Breast epithelium (tissue), 4 donors: Measurements from ENCODE around the gene ATAD3B. TPM values are rescaled to one million over a fixed set of nuclear protein-coding genes. Genes with fewer than 3 reads are reported as not detected.
"Not testable (repeated sequence)": the region's sequence is repeated elsewhere in the genome, so short reads cannot be mapped to it uniquely, and the experiment has no call there.

Experiments
- DNase-seq, 2 donors: peaks; one replicate each; pipeline ENCODE4 v3.0.0-alpha.2; 2019; ENCODE audit warnings: low spot score in 2 of 2
- H3K27ac ChIP-seq, 2 donors: fragments of 200-600 bp; sonication (generic) in 1 of 2; one replicate each; pipeline ENCODE4 v1.5.1; 2016 to 2019; ENCODE audit warnings: mild to moderate bottlenecking in 1 of 2
- H3K27me3 ChIP-seq, 2 donors: fragments of 200-600 bp; sonication (generic) in 1 of 2; one replicate each; pipeline versions ENCODE4 v1.5.1 to v1.6.0; 2017 to 2019; ENCODE audit warnings: control low read depth in 1 of 2, mild to moderate bottlenecking in 1 of 2
- H3K36me3 ChIP-seq: fragments of 200-600 bp; one replicate; pipeline ENCODE4 v1.5.1; 2019
- H3K4me1 ChIP-seq, 2 donors: fragments of 200-600 bp; sonication (generic); one replicate each; pipeline ENCODE4 v1.5.1; 2016 to 2019; ENCODE audit warnings: control low read depth in 1 of 2
- H3K4me3 ChIP-seq, 3 donors: fragments of 200-600 bp; sonication (generic); 1 replicate in 2 of 3; 2 replicates in 1 of 3; pipeline ENCODE4 v1.5.1; 2016 to 2019; ENCODE audit warnings: mild to moderate bottlenecking in 3 of 3, moderate library complexity in 2 of 3
- H3K9me3 ChIP-seq, 2 donors: fragments of 200-600 bp; sonication (generic) in 1 of 2; one replicate each; pipeline ENCODE4 v1.5.1; 2016 to 2019; ENCODE audit warnings: control low read depth in 1 of 2
- POLR2A ChIP-seq: fragments of 450-650 bp; IDR thresholded peaks from one replicate; pipeline ENCODE4 v1.6.1; 2016; ENCODE audit warnings: antibody characterized with exemption, mild to moderate bottlenecking, moderate library complexity
- POLR2AphosphoS5 ChIP-seq, 3 donors: sonication (generic); formaldehyde crosslinking; IDR thresholded peaks; one replicate each; pipeline ENCODE4 v1.6.1; 2017; ENCODE audit warnings: antibody characterized with exemption in 3 of 3
- intact Hi-C: fragments of 100-400 bp; cut with DNase I; formaldehyde crosslinking; loops from one replicate; pipeline ENCODE4 v1.15.1; 2023; ENCODE audit warnings: low total_unique reads
- total RNA-seq, 3 donors: library from RNA; depleted of rRNA; stranded (reverse); fragments of >200 nt; gene quantifications; one replicate each; pipeline ENCODE4 v1.1.0, GENCODE V29; 2016
- TF ChIP-seq, protein P1 (sequence below), 3 donors: fragments of 450-650 bp; IDR thresholded peaks; one replicate each; pipeline ENCODE4 v1.5.1; 2016 to 2017; ENCODE audit warnings: antibody characterized with exemption in 3 of 3, mild to moderate bottlenecking in 3 of 3, moderate library complexity in 3 of 3

Gene ATAD3B
- total RNA-seq, 3 donors from 2014 or later: 9.9 to 22.9 (median 22.4) TPM

DNA sequence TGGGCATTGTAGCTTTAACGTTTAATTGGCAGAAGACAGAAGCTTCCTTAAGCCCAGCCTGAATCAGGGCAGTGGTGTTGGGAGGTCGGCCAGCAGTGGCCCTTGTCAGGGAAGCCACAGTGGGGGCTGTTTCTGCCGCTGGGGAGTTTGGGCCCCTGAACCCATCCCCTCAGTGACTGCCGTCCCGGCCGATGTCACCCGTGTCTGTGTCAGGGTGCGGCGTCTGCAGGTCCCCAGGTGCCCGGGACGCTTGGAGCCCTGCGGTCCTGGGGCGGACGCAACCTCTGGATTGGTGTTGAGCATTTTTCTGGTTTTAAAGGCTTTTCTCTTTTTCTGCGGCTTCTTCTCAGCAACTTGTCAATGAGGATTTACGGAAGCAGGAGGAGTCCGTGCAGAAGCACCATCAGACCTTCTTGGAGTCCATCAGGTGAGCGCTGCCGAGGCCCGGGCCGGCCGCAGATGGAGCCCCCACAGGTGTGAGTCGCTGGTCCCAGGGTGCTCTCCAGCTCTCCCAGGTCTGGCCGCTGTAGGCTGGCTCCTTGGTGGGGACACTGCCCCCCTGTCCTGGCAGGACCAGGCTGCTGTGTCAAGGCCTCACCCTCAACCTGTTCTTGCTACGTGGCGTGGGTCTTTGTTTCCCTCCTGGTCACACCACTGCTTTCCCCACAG lies 19.7 kb upstream of the ATAD3B start:
- no peaks in the 10 kb centered on the region for H3K36me3 ChIP-seq
- H3K27me3 ChIP-seq: no peaks in the 10 kb centered on the region
- H3K9me3 ChIP-seq: no peaks in the 10 kb centered on the region
- no peaks in the 10 kb centered on the region for H3K4me1 ChIP-seq
- no peak for DNase-seq
- H3K4me3 ChIP-seq: no peak overlapping the region
- no peak overlapping the region for H3K27ac ChIP-seq
- TF ChIP-seq POLR2A (no peak), POLR2AphosphoS5 (IDR thresholded peaks at IDR 0.05) (no peak)
- TF ChIP-seq, protein P1, sequence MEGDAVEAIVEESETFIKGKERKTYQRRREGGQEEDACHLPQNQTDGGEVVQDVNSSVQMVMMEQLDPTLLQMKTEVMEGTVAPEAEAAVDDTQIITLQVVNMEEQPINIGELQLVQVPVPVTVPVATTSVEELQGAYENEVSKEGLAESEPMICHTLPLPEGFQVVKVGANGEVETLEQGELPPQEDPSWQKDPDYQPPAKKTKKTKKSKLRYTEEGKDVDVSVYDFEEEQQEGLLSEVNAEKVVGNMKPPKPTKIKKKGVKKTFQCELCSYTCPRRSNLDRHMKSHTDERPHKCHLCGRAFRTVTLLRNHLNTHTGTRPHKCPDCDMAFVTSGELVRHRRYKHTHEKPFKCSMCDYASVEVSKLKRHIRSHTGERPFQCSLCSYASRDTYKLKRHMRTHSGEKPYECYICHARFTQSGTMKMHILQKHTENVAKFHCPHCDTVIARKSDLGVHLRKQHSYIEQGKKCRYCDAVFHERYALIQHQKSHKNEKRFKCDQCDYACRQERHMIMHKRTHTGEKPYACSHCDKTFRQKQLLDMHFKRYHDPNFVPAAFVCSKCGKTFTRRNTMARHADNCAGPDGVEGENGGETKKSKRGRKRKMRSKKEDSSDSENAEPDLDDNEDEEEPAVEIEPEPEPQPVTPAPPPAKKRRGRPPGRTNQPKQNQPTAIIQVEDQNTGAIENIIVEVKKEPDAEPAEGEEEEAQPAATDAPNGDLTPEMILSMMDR (IDR thresholded peaks at IDR 0.05): no peak
- intact Hi-C loops: no loop called here

DNA sequence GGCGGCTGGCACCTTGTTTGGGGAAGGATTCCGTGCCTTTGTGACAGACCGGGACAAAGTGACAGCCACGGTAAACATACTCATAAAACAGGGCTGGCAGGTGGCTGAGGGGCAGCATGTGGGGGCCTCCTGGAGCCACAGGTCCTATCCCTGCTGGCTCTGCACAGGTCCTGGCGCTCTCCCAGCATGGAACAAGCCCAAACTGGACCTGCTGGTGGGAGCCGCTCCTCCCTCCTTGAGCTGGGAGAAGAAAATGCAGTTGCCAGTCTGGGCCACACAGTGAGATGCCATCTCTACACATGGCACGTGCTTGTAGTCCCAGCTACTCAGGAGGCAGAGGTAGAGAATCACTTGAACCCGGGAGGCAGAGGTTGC lies 19.2 kb upstream of the ATAD3B start:
- intact Hi-C loops, H3K27me3 ChIP-seq, H3K27ac ChIP-seq, H3K4me3 ChIP-seq, H3K4me1 ChIP-seq, DNase-seq, H3K9me3 ChIP-seq, H3K36me3 ChIP-seq: not testable (repeated sequence)

DNA sequence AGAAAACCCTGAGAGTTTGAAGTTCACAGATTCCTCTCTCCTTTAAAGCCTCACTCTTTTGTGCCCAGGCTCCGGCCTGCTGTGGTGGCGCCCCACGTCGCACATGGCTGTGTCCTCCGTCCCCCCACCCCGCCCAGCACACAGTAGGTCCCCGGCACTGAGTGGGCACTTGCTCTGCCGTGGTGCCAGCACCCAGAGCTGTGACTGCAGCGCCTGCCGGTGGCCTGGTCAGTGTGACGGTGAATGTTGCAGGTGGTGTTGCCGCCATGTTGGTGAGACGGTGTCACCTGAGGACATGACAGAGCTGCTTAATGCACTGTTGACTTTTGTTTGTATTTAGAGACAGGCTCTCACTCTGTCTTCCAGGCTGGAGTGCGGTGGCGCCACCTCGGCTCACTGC lies 18.7 kb upstream of the ATAD3B start:
- no peaks in the 10 kb centered on the region for H3K36me3 ChIP-seq
- DNase-seq: no peak
- intact Hi-C loops: no loop called here
- H3K4me1 ChIP-seq: no peaks in the 10 kb centered on the region
- no peaks in the 10 kb centered on the region for H3K9me3 ChIP-seq
- TF ChIP-seq, protein P1 (IDR thresholded peaks at IDR 0.05): no peak
- TF ChIP-seq POLR2A (no peak), POLR2AphosphoS5 (IDR thresholded peaks at IDR 0.05) (no peak)
- no peaks in the 10 kb centered on the region for H3K27me3 ChIP-seq
- no peak overlapping the region for H3K27ac ChIP-seq
- H3K4me3 ChIP-seq: no peak overlapping the region

DNA sequence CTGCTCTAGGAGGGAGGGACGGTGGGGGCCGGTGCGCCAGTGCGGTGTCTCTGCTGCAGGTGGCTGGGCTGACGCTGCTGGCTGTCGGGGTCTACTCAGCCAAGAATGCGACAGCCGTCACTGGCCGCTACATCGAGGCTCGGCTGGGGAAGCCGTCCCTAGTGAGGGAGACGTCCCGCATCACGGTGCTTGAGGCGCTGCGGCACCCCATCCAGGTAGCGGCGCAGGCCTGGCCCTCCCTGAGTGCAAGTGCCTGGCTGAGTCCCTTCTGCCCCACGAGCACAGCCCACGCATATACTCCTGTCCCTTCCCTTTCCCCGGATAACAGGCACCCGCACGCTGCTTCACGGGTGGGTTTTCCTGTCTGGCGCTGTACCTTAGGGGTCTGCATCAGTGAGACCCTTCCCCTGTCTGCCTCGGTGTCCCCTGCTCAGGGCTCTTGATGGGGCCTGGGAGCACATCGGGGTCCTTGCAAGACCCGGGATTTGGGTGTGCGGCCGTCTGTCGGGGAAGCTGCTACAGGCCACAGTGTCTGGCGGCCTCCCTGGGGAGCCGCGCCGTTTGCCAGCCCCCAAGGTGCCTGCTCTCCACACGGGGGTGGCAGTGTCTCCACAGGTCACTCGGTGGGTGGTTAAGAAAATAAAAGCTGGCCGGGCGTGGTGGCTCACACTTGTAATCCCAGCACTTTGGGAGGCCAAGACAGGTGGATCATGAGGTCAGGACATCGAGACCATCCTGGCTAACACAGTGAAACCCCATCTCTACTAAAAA lies 17.1 kb upstream of the ATAD3B start:
- H3K4me3 ChIP-seq, H3K27ac ChIP-seq, H3K36me3 ChIP-seq, DNase-seq, intact Hi-C loops, H3K27me3 ChIP-seq, H3K9me3 ChIP-seq, H3K4me1 ChIP-seq: not testable (repeated sequence)

DNA sequence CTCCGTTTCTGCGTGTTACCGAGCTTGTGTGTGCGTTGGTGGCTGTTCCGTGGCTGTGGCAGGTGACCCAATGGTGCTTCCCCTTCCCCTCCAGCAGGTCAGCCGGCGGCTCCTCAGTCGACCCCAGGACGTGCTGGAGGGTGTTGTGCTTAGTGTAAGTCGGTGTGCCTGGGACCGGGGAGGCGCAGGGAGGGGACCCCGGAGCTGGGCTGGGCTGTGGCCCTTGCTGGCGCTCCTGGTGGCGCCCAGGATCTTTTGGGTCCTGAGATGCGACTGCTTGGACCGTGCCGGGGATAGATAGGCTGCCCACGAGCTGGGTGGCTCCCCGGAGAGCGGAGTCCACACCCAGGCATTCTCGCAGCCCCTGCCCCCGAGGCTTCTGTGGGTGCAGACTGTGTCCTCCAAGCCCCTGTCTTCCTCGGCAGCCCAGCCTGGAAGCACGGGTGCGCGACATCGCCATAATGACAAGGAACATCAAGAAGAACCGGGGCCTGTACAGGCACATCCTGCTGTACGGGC lies 16.1 kb upstream of the ATAD3B start:
- Histone ChIP-seq H3K27me3 (no peaks in the 10 kb centered on the region), H3K9me3 (no peaks in the 10 kb centered on the region), H3K27ac (no peak overlapping the region), H3K4me3 (no peak overlapping the region), H3K36me3 (no peaks in the 10 kb centered on the region), H3K4me1 (no peaks in the 10 kb centered on the region)
- intact Hi-C loops: no loop called here
- DNase-seq: no peak
- TF ChIP-seq POLR2AphosphoS5 (IDR thresholded peaks at IDR 0.05): no peak
- no peak for TF ChIP-seq POLR2A
- TF ChIP-seq, protein P1 (IDR thresholded peaks at IDR 0.05): no peak

DNA sequence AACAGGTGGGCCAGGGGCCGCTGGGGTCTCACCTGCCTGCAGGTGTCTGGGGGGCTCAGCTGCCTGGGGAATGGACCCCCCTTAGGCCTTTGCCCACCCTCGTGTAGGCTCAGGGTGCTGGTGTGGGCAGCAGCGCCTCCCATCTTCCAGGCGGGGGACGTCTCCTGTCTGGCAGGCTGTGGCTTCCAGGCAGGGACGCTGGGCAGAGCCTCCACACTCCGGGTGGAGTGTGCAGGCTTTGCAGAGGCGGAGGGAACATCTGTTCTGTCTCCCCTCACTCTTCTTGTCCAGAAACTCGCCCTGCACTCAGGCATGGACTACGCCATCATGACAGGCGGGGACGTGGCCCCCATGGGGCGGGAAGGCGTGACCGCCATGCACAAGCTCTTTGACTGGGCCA lies 15.6 kb upstream of the ATAD3B start:
- H3K9me3 ChIP-seq, DNase-seq, H3K4me1 ChIP-seq, H3K36me3 ChIP-seq, H3K27me3 ChIP-seq, H3K4me3 ChIP-seq, H3K27ac ChIP-seq, intact Hi-C loops: not testable (repeated sequence)

DNA sequence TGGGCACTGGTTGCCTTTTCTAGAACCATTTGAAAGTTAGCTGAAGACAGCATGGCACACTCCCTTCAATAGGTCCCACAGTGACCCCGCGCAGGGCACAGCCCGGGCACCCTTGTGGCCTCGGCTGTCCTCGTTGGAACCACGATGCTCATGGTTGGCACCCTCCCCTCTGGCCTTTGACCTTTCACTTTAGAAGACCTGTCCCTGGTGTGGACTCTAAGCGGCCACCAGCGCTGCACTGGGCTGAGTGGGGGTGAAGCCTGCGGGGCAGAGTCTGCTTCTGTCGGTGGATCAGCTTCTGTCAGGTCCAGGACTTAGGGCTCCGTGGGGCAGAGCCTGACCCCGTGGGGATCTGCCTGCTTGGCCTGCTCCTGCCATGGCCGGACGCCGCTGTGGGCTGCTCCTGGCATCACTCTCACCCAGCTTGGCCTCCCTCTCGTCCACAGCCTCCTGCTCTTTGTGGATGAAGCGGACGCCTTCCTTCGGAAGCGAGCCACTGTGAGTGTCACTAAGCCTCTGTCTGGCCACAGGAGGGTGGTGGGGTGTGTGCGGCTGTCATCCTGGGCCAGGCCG lies 14.8 kb upstream of the ATAD3B start:
- H3K27me3 ChIP-seq, H3K4me3 ChIP-seq, DNase-seq, intact Hi-C loops, H3K4me1 ChIP-seq, H3K36me3 ChIP-seq, H3K27ac ChIP-seq, H3K9me3 ChIP-seq: not testable (repeated sequence)

DNA sequence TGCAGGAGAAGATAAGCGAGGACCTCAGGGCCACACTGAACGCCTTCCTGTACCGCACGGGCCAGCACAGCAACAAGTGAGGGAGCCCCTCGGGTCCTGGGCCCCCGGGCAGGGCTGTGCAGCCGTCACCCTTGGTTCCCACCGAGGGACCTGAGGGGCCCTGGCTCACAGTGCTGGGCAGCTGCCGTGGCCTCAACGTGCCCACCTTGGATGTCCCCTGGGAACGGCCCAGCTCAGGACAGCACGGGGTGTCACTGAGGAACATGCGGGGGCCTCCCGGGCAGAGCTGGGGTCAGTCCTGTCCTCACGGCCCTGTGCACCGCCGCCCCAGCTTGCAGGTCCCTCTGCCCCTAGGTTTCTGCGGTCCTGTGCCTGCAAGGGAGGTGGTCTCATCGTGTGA lies 12.4 kb upstream of the ATAD3B start:
- H3K36me3 ChIP-seq, DNase-seq, intact Hi-C loops, H3K27ac ChIP-seq, H3K9me3 ChIP-seq, H3K4me1 ChIP-seq, H3K4me3 ChIP-seq, H3K27me3 ChIP-seq: not testable (repeated sequence)

DNA sequence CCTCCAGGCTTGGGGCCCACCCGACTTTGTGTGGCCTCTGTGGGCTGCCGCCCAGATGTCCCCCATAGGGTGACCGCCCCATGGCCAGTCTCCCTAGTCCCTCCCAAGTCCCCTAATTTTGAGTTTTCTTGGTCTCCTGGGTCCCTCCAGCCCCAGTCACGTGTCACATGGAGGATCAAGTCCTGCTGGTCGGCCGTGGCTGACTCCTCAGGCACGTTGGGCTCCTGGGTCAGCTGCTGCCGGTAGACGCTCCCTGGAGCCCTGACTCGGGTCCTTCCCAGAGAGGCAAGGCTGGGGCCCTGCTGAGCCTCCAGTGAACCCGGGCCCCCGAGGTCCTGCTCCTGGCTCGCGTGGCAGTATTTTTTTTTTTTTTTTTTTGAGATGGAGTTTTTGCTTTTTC lies 11.9 kb upstream of the ATAD3B start:
- H3K4me3 ChIP-seq, H3K27ac ChIP-seq, DNase-seq, H3K9me3 ChIP-seq, H3K4me1 ChIP-seq, H3K27me3 ChIP-seq, intact Hi-C loops, H3K36me3 ChIP-seq: not testable (repeated sequence)
